Esophagus (tissue), 2 donors: ENCODE data around the gene MEIS2. TPM values are rescaled to one million over a fixed set of nuclear protein-coding genes. Genes with fewer than 3 reads are reported as not detected.

ENCODE experiments used
- H3K27ac ChIP-seq, 2 donors: one replicate each; pipeline ENCODE4 v1.5.1; 2013; ENCODE audit warnings: low read depth in 2 of 2, mild to moderate bottlenecking in 2 of 2, inconsistent platforms in 1 of 2, low read length in 1 of 2, moderate library complexity in 1 of 2
- H3K27me3 ChIP-seq, 2 donors: one replicate each; pipeline ENCODE4 v1.6.1; 2013; ENCODE audit warnings: low read length in 2 of 2, control low read depth in 1 of 2, mild to moderate bottlenecking in 1 of 2; ENCODE audit not compliant: insufficient read depth in 2 of 2, control insufficient read depth in 1 of 2
- H3K36me3 ChIP-seq, 2 donors: one replicate each; pipeline ENCODE4 v1.6.1; 2013; ENCODE audit warnings: low read length in 1 of 2; ENCODE audit not compliant: control insufficient read depth in 2 of 2, insufficient read depth in 2 of 2
- H3K4me1 ChIP-seq, 2 donors: one replicate each; pipeline ENCODE4 v1.6.1; 2013; ENCODE audit warnings: low read length in 1 of 2; ENCODE audit not compliant: control insufficient read depth in 2 of 2, insufficient read depth in 2 of 2
- H3K4me3 ChIP-seq, 2 donors: one replicate each; pipeline ENCODE4 v1.5.1; 2013; ENCODE audit warnings: low read length in 2 of 2, mild to moderate bottlenecking in 2 of 2, low read depth in 1 of 2, moderate library complexity in 1 of 2
- H3K9me3 ChIP-seq, 2 donors: one replicate each; pipeline ENCODE4 v1.6.1; 2013; ENCODE audit warnings: mild to moderate bottlenecking in 2 of 2, low read depth in 1 of 2, low read length in 1 of 2, moderate library complexity in 1 of 2; ENCODE audit not compliant: control insufficient read depth in 2 of 2, insufficient read depth in 1 of 2
- WGBS, 2 donors: extraction: QIAGEN DNeasy Blood & Tissue Kit; methylation state at CpG; one replicate each; pipeline ENCODE4 v1.1.7; 2013; 5-methylcytosine and 5-hydroxymethylcytosine counted together
- polyA plus RNA-seq, 2 donors: library from polyadenylated mRNA; stranded (reverse); fragments of 200-250 nt; gene quantifications; one replicate each; pipeline ENCODE4 v1.2.3, GENCODE V29; 2013
- donor health status: healthy with polysubstance abuse.
- donor health status: Bipolar disorder and iron deficiency.

MEIS2 gene
- polyA plus RNA-seq, 2 donors, result 6.0 to 8.8 TPM

- Histone ChIP-seq H3K27me3 (no peaks in the 10 kb centered on the region), H3K27ac (no peak overlapping the region), H3K36me3 (no peaks in the 10 kb centered on the region), H3K4me3 (no peak overlapping the region), H3K4me1 (no peaks in the 10 kb centered on the region), H3K9me3 (no peaks in the 10 kb centered on the region)
- WGBS, 2 donors, result 99% methylated on average over 4 of the region's 4 CpGs
These were observed 132.4 kb downstream of the MEIS2 start for GRCh38 chr15:36967929-36968328.

GRCh38 chr15:36966708-36967107 lies 133.6 kb downstream of the MEIS2 start:
- Histone ChIP-seq H3K36me3 (no peaks in the 10 kb centered on the region), H3K27me3 (no peaks in the 10 kb centered on the region), H3K4me1 (no peaks in the 10 kb centered on the region), H3K4me3 (no peak overlapping the region), H3K9me3 (no peaks in the 10 kb centered on the region), H3K27ac (no peak overlapping the region)

GRCh38 chr15:36965570-36966342 lies 134.6 kb downstream of the MEIS2 start:
- 71 to 78% methylated on average over 4 of the region's 4 CpGs for WGBS, 2 donors
- Histone ChIP-seq H3K9me3 (no peaks in the 10 kb centered on the region), H3K27me3 (no peaks in the 10 kb centered on the region)

GRCh38 chr15:36964626-36965025 lies 135.7 kb downstream of the MEIS2 start:
- Histone ChIP-seq H3K9me3 (no peaks in the 10 kb centered on the region), H3K27me3 (no peaks in the 10 kb centered on the region), H3K27ac (no peak overlapping the region), H3K36me3 (no peaks in the 10 kb centered on the region), H3K4me1 (no peaks in the 10 kb centered on the region), H3K4me3 (no peak overlapping the region)

More at GRCh38 chr15:36965570-36966342, 134.6 kb downstream of the MEIS2 start:
- Histone ChIP-seq H3K27ac (no peak overlapping the region), H3K4me3 (no peak overlapping the region), H3K36me3 (no peaks in the 10 kb centered on the region), H3K4me1 (no peaks in the 10 kb centered on the region)

- Histone ChIP-seq H3K4me3 (no peak overlapping the region), H3K4me1 (no peaks in the 10 kb centered on the region)
- WGBS, 2 donors, result 88 to 92% methylated on average over 1 of the region's 1 CpG
These were observed 138.4 kb downstream of the MEIS2 start for GRCh38 chr15:36961956-36962355.

GRCh38 chr15:36960947-36961227 lies 139.5 kb downstream of the MEIS2 start:
- no peaks in the 10 kb centered on the region for H3K4me1 ChIP-seq
- no peaks in the 10 kb centered on the region for H3K36me3 ChIP-seq
- H3K4me3 ChIP-seq, result no peak overlapping the region
- H3K27ac ChIP-seq, result no peak overlapping the region
- H3K9me3 ChIP-seq, result no peaks in the 10 kb centered on the region
- no peaks in the 10 kb centered on the region for H3K27me3 ChIP-seq
- WGBS, 2 donors, result 85 to 86% methylated on average over 1 of the region's 1 CpG

More at GRCh38 chr15:36961956-36962355, 138.4 kb downstream of the MEIS2 start:
- Histone ChIP-seq H3K27me3 (no peaks in the 10 kb centered on the region), H3K27ac (no peak overlapping the region), H3K36me3 (no peaks in the 10 kb centered on the region), H3K9me3 (no peaks in the 10 kb centered on the region)

GRCh38 chr15:36960179-36960946 lies 140.0 kb downstream of the MEIS2 start:
- Histone ChIP-seq H3K27ac (no peak overlapping the region), H3K9me3 (no peaks in the 10 kb centered on the region), H3K27me3 (no peaks in the 10 kb centered on the region), H3K4me1 (no peaks in the 10 kb centered on the region), H3K4me3 (no peak overlapping the region), H3K36me3 (no peaks in the 10 kb centered on the region)
- WGBS, 2 donors, result 29 to 30% methylated on average over 2 of the region's 2 CpGs

GRCh38 chr15:36959746-36960145 lies 140.6 kb downstream of the MEIS2 start:
- H3K4me1 ChIP-seq, result no peaks in the 10 kb centered on the region
- H3K27ac ChIP-seq, result no peak overlapping the region
- no peaks in the 10 kb centered on the region for H3K9me3 ChIP-seq
- H3K4me3 ChIP-seq, result no peak overlapping the region
- no peaks in the 10 kb centered on the region for H3K27me3 ChIP-seq
- no peaks in the 10 kb centered on the region for H3K36me3 ChIP-seq

GRCh38 chr15:36958606-36959005 lies 141.7 kb downstream of the MEIS2 start:
- no peaks in the 10 kb centered on the region for H3K9me3 ChIP-seq
- H3K27me3 ChIP-seq, result no peaks in the 10 kb centered on the region
- H3K4me1 ChIP-seq, result no peaks in the 10 kb centered on the region
- H3K4me3 ChIP-seq, result no peak overlapping the region
- no peak overlapping the region for H3K27ac ChIP-seq
- no peaks in the 10 kb centered on the region for H3K36me3 ChIP-seq
- 90 to 96% methylated on average over 1 of the region's 1 CpG for WGBS, 2 donors

GRCh38 chr15:36954486-36954885 lies 145.9 kb downstream of the MEIS2 start:
- H3K27me3 ChIP-seq, result no peaks in the 10 kb centered on the region
- no peaks in the 10 kb centered on the region for H3K36me3 ChIP-seq
- H3K4me3 ChIP-seq, result no peak overlapping the region
- no peaks in the 10 kb centered on the region for H3K9me3 ChIP-seq
- no peaks in the 10 kb centered on the region for H3K4me1 ChIP-seq
- 95% methylated on average over 1 of the region's 1 CpG for WGBS, 2 donors
- no peak overlapping the region for H3K27ac ChIP-seq
